ENCODE data around the gene RPL3. TPM values are rescaled to one million over a fixed set of nuclear protein-coding genes. Genes with fewer than 3 reads are reported as not detected.

RPL3 gene
- polyA plus RNA-seq, 1 donor (not counting 4 experiments of a cell fraction or from before 2014, with no cell fraction given), result 2,538 TPM

- FAIRE-seq (no peak), DNase-seq (ENCODE audit: low read depth, low spot score) (no peak)
- Histone ChIP-seq H3K36me3 (ENCODE audit: control insufficient read depth in 2 of 2, extremely low read depth in 1 of 2, insufficient read depth in 2 of 2, low read length in 2 of 2) (no peaks in the 10 kb centered on the region), H3K4me1 (ENCODE audit: control insufficient read depth, extremely low read depth, insufficient read depth, low read length) (peaks cover 3% of the 10 kb centered on the region), H3K27me3 (ENCODE audit: control insufficient read depth, extremely low read depth, insufficient read depth, low read length) (peaks cover 7% of the 10 kb centered on the region), H3K9ac (ENCODE audit: control insufficient read depth, extremely low read depth, insufficient read depth, low read length) (no peak overlapping the region), H4K20me1 (ENCODE audit: control insufficient read depth, extremely low read depth, insufficient read depth, low read length) (no peaks in the 10 kb centered on the region), H3K4me2 (ENCODE audit: control insufficient read depth, extremely low read depth, insufficient read depth, low read depth, low read length) (no peak overlapping the region), H3K4me3 (ENCODE audit: control insufficient read depth in 2 of 3, extremely low read depth in 1 of 3, insufficient read depth in 2 of 3, low read depth in 1 of 3, low read length in 3 of 3) (no peak overlapping the region), H3K9me1 (ENCODE audit: control insufficient read depth, extremely low read depth, insufficient read depth, low read length) (no peaks in the 10 kb centered on the region), H3K79me2 (ENCODE audit: control insufficient read depth, insufficient read depth, low read length) (no peaks in the 10 kb centered on the region), H2AFZ (ENCODE audit: control insufficient read depth, low read length) (no peak overlapping the region), H3K9me3 (ENCODE audit: control insufficient read depth, low read depth, low read length) (peaks cover 2% of the 10 kb centered on the region), H3K27ac (ENCODE audit: control insufficient read depth, insufficient read depth, low read length) (no peak overlapping the region)
- TF ChIP-seq CTCF (optimal IDR thresholded peaks at IDR 0.05 in 1 of 3, IDR thresholded peaks at IDR 0.05 in 1 of 3, conservative IDR thresholded peaks at IDR 0.05 in 1 of 3; ENCODE audit: extremely low read depth in 1 of 3, insufficient read depth in 2 of 3, low read length in 3 of 3) (no peak), EZH2 (IDR thresholded peaks at IDR 0.05; ENCODE audit: low read length) (no peak)
- dilution Hi-C loops (cut with MboI; ENCODE audit: extremely low pct_ligation_motif_present, low sequenced_read_pairs), result no loop called here
Measured at GRCh38 chr22:39368461-39368911, 49.1 kb upstream of the RPL3 start.

DNA sequence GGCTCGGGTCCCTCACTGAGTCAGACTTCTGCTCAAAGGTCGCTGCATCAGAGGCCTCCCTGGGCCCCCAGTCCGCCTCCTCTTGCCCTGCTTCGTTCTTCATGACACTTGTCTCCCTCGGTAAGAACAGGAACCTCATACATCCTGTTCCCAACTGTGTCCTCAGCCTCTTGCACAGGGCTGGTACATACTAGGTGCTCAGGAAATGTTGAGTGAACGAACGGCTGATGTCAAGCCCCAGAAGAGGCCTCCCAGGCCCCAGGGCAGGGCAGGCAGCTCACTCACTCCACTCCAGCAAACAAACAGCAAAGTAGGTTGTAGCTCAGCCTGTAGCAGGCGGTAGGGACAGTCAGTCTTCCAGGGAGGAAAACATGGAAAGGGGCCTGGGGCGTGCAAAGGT lies 47.6 kb upstream of the RPL3 start:
- dilution Hi-C loops (cut with MboI; ENCODE audit: extremely low pct_ligation_motif_present, low sequenced_read_pairs), result no loop called here
- H3K4me3 ChIP-seq (ENCODE audit: control insufficient read depth in 2 of 3, extremely low read depth in 1 of 3, insufficient read depth in 2 of 3, low read depth in 1 of 3, low read length in 3 of 3), result no peak overlapping the region
- TF ChIP-seq EZH2 (IDR thresholded peaks at IDR 0.05; ENCODE audit: low read length) (no peak), CTCF (optimal IDR thresholded peaks at IDR 0.05 in 1 of 3, IDR thresholded peaks at IDR 0.05 in 1 of 3, conservative IDR thresholded peaks at IDR 0.05 in 1 of 3; ENCODE audit: extremely low read depth in 1 of 3, insufficient read depth in 2 of 3, low read length in 3 of 3) (no peak)
- peaks cover 2% of the 10 kb centered on the region for H3K9me3 ChIP-seq (ENCODE audit: control insufficient read depth, low read depth, low read length)
- no peaks in the 10 kb centered on the region for H3K36me3 ChIP-seq (ENCODE audit: control insufficient read depth in 2 of 2, extremely low read depth in 1 of 2, insufficient read depth in 2 of 2, low read length in 2 of 2)
- peaks cover 12% of the 10 kb centered on the region for H3K27me3 ChIP-seq (ENCODE audit: control insufficient read depth, extremely low read depth, insufficient read depth, low read length)
- DNase-seq (ENCODE audit: low read depth, low spot score), result no peak
- H3K9me1 ChIP-seq (ENCODE audit: control insufficient read depth, extremely low read depth, insufficient read depth, low read length), result no peaks in the 10 kb centered on the region
- H3K27ac ChIP-seq (ENCODE audit: control insufficient read depth, insufficient read depth, low read length), result no peak overlapping the region
- no peak overlapping the region for H3K4me2 ChIP-seq (ENCODE audit: control insufficient read depth, extremely low read depth, insufficient read depth, low read depth, low read length)
- H3K4me1 ChIP-seq (ENCODE audit: control insufficient read depth, extremely low read depth, insufficient read depth, low read length), result peaks cover 3% of the 10 kb centered on the region
- H4K20me1 ChIP-seq (ENCODE audit: control insufficient read depth, extremely low read depth, insufficient read depth, low read length), result no peaks in the 10 kb centered on the region
- H2AFZ ChIP-seq (ENCODE audit: control insufficient read depth, low read length), result no peak overlapping the region
- H3K79me2 ChIP-seq (ENCODE audit: control insufficient read depth, insufficient read depth, low read length), result no peaks in the 10 kb centered on the region
- FAIRE-seq, result no peak
- no peak overlapping the region for H3K9ac ChIP-seq (ENCODE audit: control insufficient read depth, extremely low read depth, insufficient read depth, low read length)
